Panc1 (cell line): ENCODE data around the gene CYTH4. TPM values are rescaled to one million over a fixed set of nuclear protein-coding genes. Genes with fewer than 3 reads are reported as not detected.

Source experiments
- ATAC-seq: fragments of 200-7000 bp; cut with Tn5 transposase; 2 replicates; pipeline ENCODE4 v1.9.1; 2020; ENCODE audit warnings: mild to moderate bottlenecking, moderate library complexity
- BruUV-seq: library from RNA; stranded (reverse); fragments of 400-500 nt; replicated peaks from 2 replicates; lab custom pipeline; 2021; lab: Mats Ljungman, UMichigan
- CTCF ChIA-PET: fragments of 300-600 bp; sonication (Branson Sonifier 250); formaldehyde crosslinking; loops from one replicate; lab custom pipeline; 2022; ENCODE audit warnings: antibody characterized with exemption; lab: Charles Lee
- POLR2A ChIA-PET: fragments of 300-600 bp; sonication (Branson Sonifier 250); formaldehyde crosslinking; loops from one replicate; lab custom pipeline; 2022; ENCODE audit warnings: antibody characterized with exemption; lab: Charles Lee
- DNase-seq: peaks from one replicate; pipeline ENCODE4 v3.0.0-alpha.2; 2010; ENCODE audit warnings: low read depth, low spot score
- H3K27ac ChIP-seq: 2 replicates; pipeline ENCODE4 v1.5.1; 2011; ENCODE audit warnings: mild to moderate bottlenecking, low read length, inconsistent platforms
- H3K27me3 ChIP-seq: fragments of 200-500 bp; sonication (Bioruptor generic); 2 replicates; pipeline ENCODE4 v1.6.0; 2014; ENCODE audit warnings: low read length, inconsistent platforms; ENCODE audit not compliant: control insufficient read depth, insufficient read depth
- H3K36me3 ChIP-seq: fragments of 200-500 bp; sonication (Bioruptor generic); 2 replicates; pipeline ENCODE4 v1.5.1; 2014; ENCODE audit warnings: inconsistent platforms, mild to moderate bottlenecking, low read length, moderate library complexity; ENCODE audit not compliant: control insufficient read depth, insufficient read depth
- H3K4me1 ChIP-seq: 2 replicates; pipeline ENCODE4 v1.5.1; 2011; ENCODE audit warnings: inconsistent platforms, mild to moderate bottlenecking, low read length, moderate library complexity; ENCODE audit not compliant: control insufficient read depth, insufficient read depth
- H3K4me3 ChIP-seq, 2 experiments: 2 replicates each; pipeline ENCODE4 v1.5.1; 2011 to 2012; ENCODE audit warnings: low read depth in 2 of 2, low read length in 2 of 2, mild to moderate bottlenecking in 2 of 2, inconsistent platforms in 1 of 2, moderate library complexity in 1 of 2
- H3K9me3 ChIP-seq: fragments of 200-500 bp; sonication (Bioruptor generic); 2 replicates; pipeline ENCODE4 v1.5.1; 2014; ENCODE audit warnings: low read depth, mild to moderate bottlenecking, inconsistent platforms, low read length, moderate library complexity; ENCODE audit not compliant: control insufficient read depth, insufficient read depth
- POLR2AphosphoS5 ChIP-seq: IDR thresholded peaks from 2 replicates; pipeline ENCODE4 v1.6.1; 2012; ENCODE audit warnings: mild to moderate bottlenecking, low read depth, low read length, moderate library complexity
- SIN3A ChIP-seq: IDR thresholded peaks from 2 replicates; pipeline ENCODE4 v1.6.1; 2012; ENCODE audit warnings: low read depth, mild to moderate bottlenecking, low read length, moderate library complexity, borderline replicate concordance; ENCODE audit not compliant: insufficient read depth
- TCF7L2 ChIP-seq: IDR thresholded peaks from 2 replicates; pipeline ENCODE4 v1.6.1; 2011; ENCODE audit warnings: mild to moderate bottlenecking, low read depth, low read length, inconsistent platforms
- in situ Hi-C: cut with HindIII; loops from 2 replicates; pipeline ENCODE4 v1.10.0; 2016; ENCODE audit warnings: low sequenced_read_pairs, low pct_unique_long_range_greater_than_20kb
- intact Hi-C: fragments of 100-400 bp; cut with micrococcal nuclease; formaldehyde crosslinking; loops from one replicate; pipeline ENCODE4 v1.10.0; 2022; ENCODE audit not compliant: unreplicated experiment
- total RNA-seq: library from RNA; stranded (reverse); gene quantifications from one replicate; pipeline ENCODE4 v1.2.1, GENCODE V29; 2021; ENCODE audit not compliant: unreplicated experiment
- TF ChIP-seq, protein P1 (sequence below): fragments of 450-650 bp; IDR thresholded peaks from 2 replicates; pipeline ENCODE4 v1.5.1; 2017; ENCODE audit warnings: mild to moderate bottlenecking
- TF ChIP-seq, protein P2 (sequence below), 2 experiments: IDR thresholded peaks; 2 replicates each; pipeline ENCODE4 v1.6.1; 2011 to 2012; ENCODE audit warnings: low read depth in 2 of 2, control low read depth in 1 of 2, low read length in 1 of 2, mild to moderate bottlenecking in 1 of 2, moderate library complexity in 1 of 2; ENCODE audit not compliant: insufficient read depth in 1 of 2

The CYTH4 gene
- total RNA-seq, 1 experiment from 2014 or later: 1.3 TPM

DNA sequence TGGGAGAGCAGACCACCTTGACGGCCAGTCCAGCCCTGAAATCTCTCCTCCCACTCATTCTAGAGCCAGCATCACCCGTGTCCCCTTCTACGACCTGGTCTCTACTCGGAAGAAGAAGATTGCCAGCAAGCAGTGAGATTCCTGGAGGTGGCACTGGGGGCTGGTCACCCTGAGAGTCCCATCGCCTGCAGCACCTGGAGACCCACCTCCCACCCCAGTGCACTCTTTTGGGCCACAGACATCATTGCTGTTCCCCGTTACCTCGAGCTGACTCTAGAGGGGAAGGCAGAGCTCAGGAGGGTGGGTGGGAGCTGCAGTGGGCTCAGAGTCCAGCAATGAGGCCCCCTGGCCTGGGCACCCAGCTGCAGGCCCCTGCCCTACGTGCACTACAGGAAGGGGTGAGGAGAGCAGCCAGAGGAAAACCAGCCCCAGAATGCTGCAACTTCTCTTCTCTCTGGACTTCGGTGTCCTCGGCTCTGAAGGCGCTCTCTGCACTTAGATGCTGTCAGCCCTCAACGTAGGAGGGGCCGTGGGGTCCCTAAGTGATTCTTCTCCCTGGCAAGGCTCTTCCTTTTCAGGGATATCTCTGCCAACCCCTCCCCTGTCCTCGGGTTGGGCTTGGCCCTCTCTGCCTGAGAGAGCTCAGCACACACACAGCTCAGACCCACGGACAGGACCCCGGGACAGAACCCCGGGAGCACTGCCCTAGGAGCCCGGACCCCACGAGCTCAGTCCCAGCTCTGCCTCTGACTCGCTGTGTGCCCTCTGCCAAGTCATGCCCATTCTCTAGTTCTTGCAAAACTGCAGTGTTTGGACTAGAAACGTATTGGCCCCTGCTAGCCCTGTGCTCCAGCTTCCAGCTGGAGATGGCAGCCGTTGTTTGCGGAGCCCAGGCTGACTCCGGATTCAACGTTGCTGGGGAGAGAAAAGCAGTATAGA lies 31.3 kb downstream of the CYTH4 start:
- ATAC-seq (no peak), DNase-seq (no peak)
- POLR2A ChIA-PET: interaction anchor here (0.6 kb wide), 1 partner anchor 48 kb away, joined by 12 read pairs; no protein-coding TSS in a partner anchor
- Histone ChIP-seq H3K27ac (peak overlapping the region; percentile 61), H3K9me3 (no peaks in the 10 kb centered on the region), H3K4me3 (no peak overlapping the region), H3K27me3 (no peaks in the 10 kb centered on the region), H3K4me1 (peaks cover 39% of the 10 kb centered on the region), H3K36me3 (no peaks in the 10 kb centered on the region)
- in situ Hi-C loops (no loop called here), intact Hi-C loops (no loop called here)
- BruUV-seq: no TSS peak
- no peak for TF ChIP-seq SIN3A
- TF ChIP-seq, protein P1, sequence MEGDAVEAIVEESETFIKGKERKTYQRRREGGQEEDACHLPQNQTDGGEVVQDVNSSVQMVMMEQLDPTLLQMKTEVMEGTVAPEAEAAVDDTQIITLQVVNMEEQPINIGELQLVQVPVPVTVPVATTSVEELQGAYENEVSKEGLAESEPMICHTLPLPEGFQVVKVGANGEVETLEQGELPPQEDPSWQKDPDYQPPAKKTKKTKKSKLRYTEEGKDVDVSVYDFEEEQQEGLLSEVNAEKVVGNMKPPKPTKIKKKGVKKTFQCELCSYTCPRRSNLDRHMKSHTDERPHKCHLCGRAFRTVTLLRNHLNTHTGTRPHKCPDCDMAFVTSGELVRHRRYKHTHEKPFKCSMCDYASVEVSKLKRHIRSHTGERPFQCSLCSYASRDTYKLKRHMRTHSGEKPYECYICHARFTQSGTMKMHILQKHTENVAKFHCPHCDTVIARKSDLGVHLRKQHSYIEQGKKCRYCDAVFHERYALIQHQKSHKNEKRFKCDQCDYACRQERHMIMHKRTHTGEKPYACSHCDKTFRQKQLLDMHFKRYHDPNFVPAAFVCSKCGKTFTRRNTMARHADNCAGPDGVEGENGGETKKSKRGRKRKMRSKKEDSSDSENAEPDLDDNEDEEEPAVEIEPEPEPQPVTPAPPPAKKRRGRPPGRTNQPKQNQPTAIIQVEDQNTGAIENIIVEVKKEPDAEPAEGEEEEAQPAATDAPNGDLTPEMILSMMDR: no peak
- CTCF ChIA-PET: interaction anchor here (0.6 kb wide), 1 partner anchor 233 kb away, joined by 3 read pairs; no protein-coding TSS in a partner anchor

DNA sequence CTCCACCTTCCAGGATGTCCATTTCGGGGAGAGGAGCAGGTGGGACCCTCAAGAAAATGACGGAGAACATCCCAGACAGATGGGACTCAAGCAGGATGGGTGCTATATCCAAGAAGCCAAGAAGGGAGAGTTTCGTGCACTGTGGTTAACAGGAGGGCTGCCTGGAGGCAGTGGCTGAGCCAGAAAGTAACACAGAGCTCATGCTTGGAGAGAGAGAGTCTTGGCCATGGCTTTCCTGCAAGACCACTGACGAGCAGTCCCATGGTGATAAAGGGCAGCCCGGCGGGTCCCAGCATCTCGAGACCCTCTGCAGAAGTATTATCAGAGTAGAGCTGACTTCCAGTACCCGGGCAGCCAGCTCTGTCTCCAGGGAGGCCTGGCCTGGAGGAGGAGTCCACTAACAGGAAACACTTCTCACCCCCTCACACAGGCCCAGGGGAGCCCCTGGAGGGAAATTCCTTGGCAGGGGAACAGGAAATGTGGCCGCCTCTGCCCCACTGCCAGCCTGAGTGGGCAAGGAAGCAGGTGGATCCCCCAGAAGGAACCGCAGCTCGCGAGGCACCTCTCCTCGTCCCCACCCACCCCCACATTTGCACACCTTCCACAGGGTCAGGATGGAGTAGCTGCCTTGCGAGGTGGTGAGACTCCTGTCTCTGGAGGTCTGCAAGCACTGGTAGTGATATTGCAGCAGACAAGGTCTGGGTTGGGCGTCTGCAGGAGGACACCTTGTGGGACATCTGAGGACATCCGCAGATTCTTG lies 32.2 kb downstream of the CYTH4 start:
- BruUV-seq: no TSS peak
- no peak for ATAC-seq
- Histone ChIP-seq H3K9me3 (no peaks in the 10 kb centered on the region), H3K36me3 (no peaks in the 10 kb centered on the region), H3K4me1 (peaks cover 34% of the 10 kb centered on the region), H3K4me3 (no peak overlapping the region), H3K27ac (peak overlapping the region; percentile 61), H3K27me3 (no peaks in the 10 kb centered on the region)
- TF ChIP-seq POLR2AphosphoS5 (no peak), SIN3A (no peak), TCF7L2 (no peak)
- TF ChIP-seq, protein P1: no peak
- TF ChIP-seq, protein P2, sequence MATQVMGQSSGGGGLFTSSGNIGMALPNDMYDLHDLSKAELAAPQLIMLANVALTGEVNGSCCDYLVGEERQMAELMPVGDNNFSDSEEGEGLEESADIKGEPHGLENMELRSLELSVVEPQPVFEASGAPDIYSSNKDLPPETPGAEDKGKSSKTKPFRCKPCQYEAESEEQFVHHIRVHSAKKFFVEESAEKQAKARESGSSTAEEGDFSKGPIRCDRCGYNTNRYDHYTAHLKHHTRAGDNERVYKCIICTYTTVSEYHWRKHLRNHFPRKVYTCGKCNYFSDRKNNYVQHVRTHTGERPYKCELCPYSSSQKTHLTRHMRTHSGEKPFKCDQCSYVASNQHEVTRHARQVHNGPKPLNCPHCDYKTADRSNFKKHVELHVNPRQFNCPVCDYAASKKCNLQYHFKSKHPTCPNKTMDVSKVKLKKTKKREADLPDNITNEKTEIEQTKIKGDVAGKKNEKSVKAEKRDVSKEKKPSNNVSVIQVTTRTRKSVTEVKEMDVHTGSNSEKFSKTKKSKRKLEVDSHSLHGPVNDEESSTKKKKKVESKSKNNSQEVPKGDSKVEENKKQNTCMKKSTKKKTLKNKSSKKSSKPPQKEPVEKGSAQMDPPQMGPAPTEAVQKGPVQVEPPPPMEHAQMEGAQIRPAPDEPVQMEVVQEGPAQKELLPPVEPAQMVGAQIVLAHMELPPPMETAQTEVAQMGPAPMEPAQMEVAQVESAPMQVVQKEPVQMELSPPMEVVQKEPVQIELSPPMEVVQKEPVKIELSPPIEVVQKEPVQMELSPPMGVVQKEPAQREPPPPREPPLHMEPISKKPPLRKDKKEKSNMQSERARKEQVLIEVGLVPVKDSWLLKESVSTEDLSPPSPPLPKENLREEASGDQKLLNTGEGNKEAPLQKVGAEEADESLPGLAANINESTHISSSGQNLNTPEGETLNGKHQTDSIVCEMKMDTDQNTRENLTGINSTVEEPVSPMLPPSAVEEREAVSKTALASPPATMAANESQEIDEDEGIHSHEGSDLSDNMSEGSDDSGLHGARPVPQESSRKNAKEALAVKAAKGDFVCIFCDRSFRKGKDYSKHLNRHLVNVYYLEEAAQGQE (IDR thresholded peaks at IDR 0.05; ENCODE audit: insufficient read depth in 1 of 2, low read depth in 2 of 2, low read length in 1 of 2): no peak
- no peak for DNase-seq
- CTCF ChIA-PET: no interaction called here
- POLR2A ChIA-PET: no interaction called here
- intact Hi-C loops: loop anchor here (5.0 kb wide), 1 partner anchor 113 kb away; the partner anchor contains the start of gene ELFN2
- in situ Hi-C loops: no loop called here
